ENCODE results near the gene ADCY3.

Gene ADCY3

GRCh38 chr2:24830351-24830750, 89.7 kb downstream of the ADCY3 start:
- DNase-seq (ENCODE audit: low read depth): no peak

GRCh38 chr2:24828238-24828996, 91.6 kb downstream of the ADCY3 start:
- DNase-seq (ENCODE audit: low read depth): no peak

- peak; percentile 24 for DNase-seq (ENCODE audit: low read depth)
Measured at GRCh38 chr2:24827321-24828237, 92.5 kb downstream of the ADCY3 start.

- DNase-seq (ENCODE audit: low read depth): no peak
Measured at GRCh38 chr2:24826773-24827145, 93.3 kb downstream of the ADCY3 start.

GRCh38 chr2:24825883-24826772, 93.9 kb downstream of the ADCY3 start:
- DNase-seq (ENCODE audit: low read depth): no peak

- no peak for DNase-seq (ENCODE audit: low read depth)
Measured at GRCh38 chr2:24824966-24825882, 94.8 kb downstream of the ADCY3 start.

- DNase-seq (ENCODE audit: low read depth): no peak
Measured at GRCh38 chr2:24824071-24824588, 95.9 kb downstream of the ADCY3 start.

GRCh38 chr2:24822049-24822706, 97.9 kb downstream of the ADCY3 start:
- no peak for DNase-seq (ENCODE audit: low read depth)

GRCh38 chr2:24821433-24821891, 98.6 kb downstream of the ADCY3 start:
- DNase-seq (ENCODE audit: low read depth): no peak

GRCh38 chr2:24820598-24821432, 99.2 kb downstream of the ADCY3 start:
- DNase-seq (ENCODE audit: low read depth): no peak

- no peak for DNase-seq (ENCODE audit: low read depth)
Measured at GRCh38 chr2:24820175-24820513, 99.9 kb downstream of the ADCY3 start.

GRCh38 chr2:24819442-24820174, 100.4 kb downstream of the ADCY3 start:
- no peak for DNase-seq (ENCODE audit: low read depth)

- no peak for DNase-seq (ENCODE audit: low read depth)
Measured at GRCh38 chr2:24818721-24819167, 101.3 kb downstream of the ADCY3 start.

GRCh38 chr2:24816884-24817283, 103.2 kb downstream of the ADCY3 start:
- DNase-seq (ENCODE audit: low read depth): peak; percentile 48

GRCh38 chr2:24816404-24816803, 103.6 kb downstream of the ADCY3 start:
- DNase-seq (ENCODE audit: low read depth): no peak

GRCh38 chr2:24815171-24815570, 104.9 kb downstream of the ADCY3 start:
- DNase-seq (ENCODE audit: low read depth): no peak

- no peak for DNase-seq (ENCODE audit: low read depth)
Measured at GRCh38 chr2:24814516-24814915, 105.5 kb downstream of the ADCY3 start.

- DNase-seq (ENCODE audit: low read depth): no peak
Measured at GRCh38 chr2:24813691-24814137, 106.3 kb downstream of the ADCY3 start.

Measured in GM04503 (cell line).